Neural cell (in vitro differentiated cells): ENCODE data around the gene HOXB5.

Experiments used
- EP300 ChIP-seq: fragments of 450-650 bp; conservative IDR thresholded peaks from 2 replicates; pipeline ENCODE4 v1.6.1; 2014; ENCODE audit warnings: antibody characterized with exemption, mild to moderate bottlenecking, moderate library complexity; ENCODE audit not compliant: poor library complexity, severe bottlenecking
- EZH2 ChIP-seq: fragments of 200-600, 300-800 bp; shearing (Covaris generic), sonication (generic); IDR thresholded peaks from 2 replicates; pipeline ENCODE4 v1.6.1; 2014; ENCODE audit warnings: antibody characterized with exemption, low read length, borderline replicate concordance, mild to moderate bottlenecking; ENCODE audit not compliant: insufficient read depth, poor library complexity, severe bottlenecking
- MXI1 ChIP-seq: fragments of 450-650 bp; conservative IDR thresholded peaks from 2 replicates; pipeline ENCODE4 v1.6.1; 2014; ENCODE audit warnings: antibody characterized with exemption, mild to moderate bottlenecking; ENCODE audit not compliant: poor library complexity, severe bottlenecking
- POLR2AphosphoS5 ChIP-seq: IDR thresholded peaks from 2 replicates; pipeline ENCODE4 v1.6.1; 2012
- RAD21 ChIP-seq: fragments of 450-650 bp; conservative IDR thresholded peaks from 2 replicates; pipeline ENCODE4 v1.6.1; 2014; ENCODE audit warnings: antibody characterized with exemption, mild to moderate bottlenecking, moderate library complexity
- TAF1 ChIP-seq: IDR thresholded peaks from 2 replicates; pipeline ENCODE4 v1.6.1; 2012; ENCODE audit warnings: low read depth
- TF ChIP-seq, protein P1 (sequence below): fragments of 450-650 bp; IDR thresholded peaks from 2 replicates; pipeline ENCODE4 v1.5.1; 2014; ENCODE audit warnings: antibody characterized with exemption, mild to moderate bottlenecking, moderate library complexity; ENCODE audit not compliant: poor library complexity, severe bottlenecking
- TF ChIP-seq, protein P2 (sequence below): IDR thresholded peaks from 2 replicates; pipeline ENCODE4 v1.6.1; 2012; ENCODE audit warnings: borderline replicate concordance

DNA sequence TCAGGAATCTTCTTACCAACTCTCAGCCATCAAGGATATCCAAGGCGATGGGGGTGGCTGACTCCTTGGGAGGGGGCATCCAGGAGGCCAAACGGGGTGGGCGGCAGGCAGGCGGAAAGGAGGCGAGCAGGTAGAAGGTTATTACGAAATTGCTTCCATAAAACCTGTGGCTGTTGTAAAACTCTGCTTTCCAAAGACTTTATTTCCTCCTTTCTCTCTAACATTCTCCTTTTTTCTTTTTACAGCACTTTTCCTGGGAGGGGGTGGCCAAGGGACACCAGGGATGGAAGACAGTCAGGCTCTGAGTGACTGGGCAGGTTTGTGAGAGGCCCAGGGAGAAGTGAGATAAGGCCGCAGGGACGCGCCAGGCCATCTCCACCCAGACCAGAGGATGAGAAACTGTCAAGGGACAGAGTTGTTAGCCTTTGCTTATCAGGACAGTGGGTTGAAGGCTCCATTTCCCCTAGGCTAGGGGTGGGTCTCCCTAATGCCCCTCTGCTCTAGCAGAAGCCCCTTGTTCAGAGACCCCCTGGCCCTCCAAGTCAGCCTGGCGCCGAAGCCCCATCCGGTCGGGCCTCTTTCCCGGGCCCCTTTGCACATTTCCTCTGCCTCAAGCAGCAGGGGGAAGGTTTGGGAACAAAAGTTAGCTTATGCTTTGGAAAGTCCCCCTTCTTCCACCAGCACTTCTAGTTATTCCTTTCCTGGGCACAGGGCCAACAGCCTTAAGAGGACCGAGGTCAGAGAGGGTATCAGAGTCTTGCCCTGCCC lies 37.5 kb upstream of the HOXB5 start:
- no peak for TF ChIP-seq EZH2
- TF ChIP-seq, protein P1, sequence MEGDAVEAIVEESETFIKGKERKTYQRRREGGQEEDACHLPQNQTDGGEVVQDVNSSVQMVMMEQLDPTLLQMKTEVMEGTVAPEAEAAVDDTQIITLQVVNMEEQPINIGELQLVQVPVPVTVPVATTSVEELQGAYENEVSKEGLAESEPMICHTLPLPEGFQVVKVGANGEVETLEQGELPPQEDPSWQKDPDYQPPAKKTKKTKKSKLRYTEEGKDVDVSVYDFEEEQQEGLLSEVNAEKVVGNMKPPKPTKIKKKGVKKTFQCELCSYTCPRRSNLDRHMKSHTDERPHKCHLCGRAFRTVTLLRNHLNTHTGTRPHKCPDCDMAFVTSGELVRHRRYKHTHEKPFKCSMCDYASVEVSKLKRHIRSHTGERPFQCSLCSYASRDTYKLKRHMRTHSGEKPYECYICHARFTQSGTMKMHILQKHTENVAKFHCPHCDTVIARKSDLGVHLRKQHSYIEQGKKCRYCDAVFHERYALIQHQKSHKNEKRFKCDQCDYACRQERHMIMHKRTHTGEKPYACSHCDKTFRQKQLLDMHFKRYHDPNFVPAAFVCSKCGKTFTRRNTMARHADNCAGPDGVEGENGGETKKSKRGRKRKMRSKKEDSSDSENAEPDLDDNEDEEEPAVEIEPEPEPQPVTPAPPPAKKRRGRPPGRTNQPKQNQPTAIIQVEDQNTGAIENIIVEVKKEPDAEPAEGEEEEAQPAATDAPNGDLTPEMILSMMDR = no peak
- no peak for TF ChIP-seq TAF1
- TF ChIP-seq, protein P2, sequence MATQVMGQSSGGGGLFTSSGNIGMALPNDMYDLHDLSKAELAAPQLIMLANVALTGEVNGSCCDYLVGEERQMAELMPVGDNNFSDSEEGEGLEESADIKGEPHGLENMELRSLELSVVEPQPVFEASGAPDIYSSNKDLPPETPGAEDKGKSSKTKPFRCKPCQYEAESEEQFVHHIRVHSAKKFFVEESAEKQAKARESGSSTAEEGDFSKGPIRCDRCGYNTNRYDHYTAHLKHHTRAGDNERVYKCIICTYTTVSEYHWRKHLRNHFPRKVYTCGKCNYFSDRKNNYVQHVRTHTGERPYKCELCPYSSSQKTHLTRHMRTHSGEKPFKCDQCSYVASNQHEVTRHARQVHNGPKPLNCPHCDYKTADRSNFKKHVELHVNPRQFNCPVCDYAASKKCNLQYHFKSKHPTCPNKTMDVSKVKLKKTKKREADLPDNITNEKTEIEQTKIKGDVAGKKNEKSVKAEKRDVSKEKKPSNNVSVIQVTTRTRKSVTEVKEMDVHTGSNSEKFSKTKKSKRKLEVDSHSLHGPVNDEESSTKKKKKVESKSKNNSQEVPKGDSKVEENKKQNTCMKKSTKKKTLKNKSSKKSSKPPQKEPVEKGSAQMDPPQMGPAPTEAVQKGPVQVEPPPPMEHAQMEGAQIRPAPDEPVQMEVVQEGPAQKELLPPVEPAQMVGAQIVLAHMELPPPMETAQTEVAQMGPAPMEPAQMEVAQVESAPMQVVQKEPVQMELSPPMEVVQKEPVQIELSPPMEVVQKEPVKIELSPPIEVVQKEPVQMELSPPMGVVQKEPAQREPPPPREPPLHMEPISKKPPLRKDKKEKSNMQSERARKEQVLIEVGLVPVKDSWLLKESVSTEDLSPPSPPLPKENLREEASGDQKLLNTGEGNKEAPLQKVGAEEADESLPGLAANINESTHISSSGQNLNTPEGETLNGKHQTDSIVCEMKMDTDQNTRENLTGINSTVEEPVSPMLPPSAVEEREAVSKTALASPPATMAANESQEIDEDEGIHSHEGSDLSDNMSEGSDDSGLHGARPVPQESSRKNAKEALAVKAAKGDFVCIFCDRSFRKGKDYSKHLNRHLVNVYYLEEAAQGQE = no peak
- TF ChIP-seq EP300 = no peak
- no peak for TF ChIP-seq POLR2AphosphoS5
- TF ChIP-seq RAD21 = no peak
- TF ChIP-seq MXI1 = no peak
